PC-3 (cell line): ENCODE data around the gene CHD2. TPM values are rescaled to one million over a fixed set of nuclear protein-coding genes. Genes with fewer than 3 reads are reported as not detected.

ENCODE experiments used
- ATAC-seq: fragments of 200-7000 bp; cut with Tn5 transposase; 2 replicates; pipeline ENCODE4 v1.9.1; 2020; ENCODE audit warnings: mild to moderate bottlenecking, moderate library complexity
- BruUV-seq: library from RNA; stranded (reverse); fragments of 400-500 nt; replicated peaks from 2 replicates; lab custom pipeline; 2021; lab: Mats Ljungman, UMichigan
- CTCF ChIA-PET: fragments of 300-600 bp; sonication (Branson Sonifier 250); formaldehyde crosslinking; loops from one replicate; lab custom pipeline; 2022; ENCODE audit warnings: antibody characterized with exemption; lab: Charles Lee
- POLR2A ChIA-PET: fragments of 300-600 bp; sonication (Branson Sonifier 250); formaldehyde crosslinking; loops from one replicate; lab custom pipeline; 2022; ENCODE audit warnings: antibody characterized with exemption; ENCODE audit not compliant: unreplicated experiment; lab: Charles Lee
- DNase-seq: peaks from one replicate; pipeline ENCODE4 v3.0.0-alpha.2; 2015
- H2AFZ ChIP-seq: fragments of 300-600 bp; sonication (generic); 2 replicates; pipeline ENCODE4 v1.6.0; 2016; ENCODE audit warnings: antibody characterized with exemption, low read length
- H3F3A ChIP-seq: fragments of 300-600 bp; sonication (generic); one replicate; pipeline ENCODE4 v1.6.0; 2017; ENCODE audit warnings: antibody characterized with exemption, low read length, control low read depth, mild to moderate bottlenecking; ENCODE audit not compliant: unreplicated experiment
- H3K27ac ChIP-seq: fragments of 300-600 bp; sonication (generic); 2 replicates; pipeline ENCODE4 v1.5.1; 2016; ENCODE audit warnings: mild to moderate bottlenecking, low read length
- H3K27me3 ChIP-seq: fragments of 300-600 bp; sonication (generic); 2 replicates; pipeline ENCODE4 v1.6.1; 2016; ENCODE audit warnings: low read length, mixed read lengths
- H3K36me3 ChIP-seq: fragments of 300-600 bp; sonication (generic); 2 replicates; pipeline ENCODE4 v1.6.1; 2016; ENCODE audit warnings: low read depth, mixed run types, low read length, mixed read lengths
- H3K4me1 ChIP-seq: fragments of 300-600 bp; sonication (generic); 2 replicates; pipeline ENCODE4 v1.5.1; 2016; ENCODE audit warnings: low read length; ENCODE audit not compliant: insufficient read depth
- H3K4me2 ChIP-seq: fragments of 300-600 bp; sonication (generic); 2 replicates; pipeline ENCODE4 v1.6.0; 2016; ENCODE audit warnings: low read length
- H3K4me3 ChIP-seq: fragments of 300-600 bp; sonication (generic); 2 replicates; pipeline ENCODE4 v1.5.1; 2016; ENCODE audit warnings: mild to moderate bottlenecking, low read length, mixed read lengths
- H3K79me2 ChIP-seq: fragments of 300-600 bp; sonication (generic); 2 replicates; pipeline ENCODE4 v1.6.1; 2017; ENCODE audit warnings: low read length, mixed read lengths
- H3K9ac ChIP-seq: fragments of 300-600 bp; sonication (generic); 2 replicates; pipeline ENCODE4 v1.6.0; 2016; ENCODE audit warnings: mild to moderate bottlenecking, low read length
- H3K9me2 ChIP-seq: fragments of 300-600 bp; sonication (generic); replicated peaks from 2 replicates; pipeline ENCODE4 v1.6.1; 2016; ENCODE audit warnings: mixed run types, low read length, mixed read lengths
- H3K9me3 ChIP-seq: fragments of 300-600 bp; sonication (generic); 2 replicates; pipeline ENCODE4 v1.6.1; 2016; ENCODE audit warnings: low read length, mixed read lengths
- H4K20me1 ChIP-seq: fragments of 300-600 bp; sonication (generic); 2 replicates; pipeline ENCODE4 v1.6.1; 2016; ENCODE audit warnings: low read length, mixed read lengths
- CTCF ChIP-seq: fragments of 300-600 bp; sonication (generic); conservative IDR thresholded peaks from 2 replicates; pipeline ENCODE4 v1.5.1; 2017; ENCODE audit warnings: antibody characterized with exemption, low read depth, mild to moderate bottlenecking, low read length
- EZH2 ChIP-seq: fragments of 300-600 bp; sonication (generic); IDR thresholded peaks from one replicate; pipeline ENCODE4 v1.6.1; 2017; ENCODE audit warnings: antibody characterized with exemption, mild to moderate bottlenecking, low read length; ENCODE audit not compliant: unreplicated experiment
- EZH2phosphoT487 ChIP-seq: fragments of 300-600 bp; sonication (generic); IDR thresholded peaks from 2 replicates; pipeline ENCODE4 v1.6.1; 2018; ENCODE audit warnings: mild to moderate bottlenecking, antibody characterized with exemption, low read length, borderline replicate concordance
- intact Hi-C: fragments of 100-400 bp; cut with micrococcal nuclease; formaldehyde crosslinking; loops from 2 replicates; pipeline ENCODE4 v1.9.0; 2023
- total RNA-seq: library from RNA; depleted of rRNA; stranded (reverse); fragments of >200 nt; gene quantifications from 2 replicates; pipeline ENCODE4 v1.2.3, GENCODE V29; 2014

Gene CHD2
- total RNA-seq, 1 experiment from 2014 or later = 42.7 TPM

DNA sequence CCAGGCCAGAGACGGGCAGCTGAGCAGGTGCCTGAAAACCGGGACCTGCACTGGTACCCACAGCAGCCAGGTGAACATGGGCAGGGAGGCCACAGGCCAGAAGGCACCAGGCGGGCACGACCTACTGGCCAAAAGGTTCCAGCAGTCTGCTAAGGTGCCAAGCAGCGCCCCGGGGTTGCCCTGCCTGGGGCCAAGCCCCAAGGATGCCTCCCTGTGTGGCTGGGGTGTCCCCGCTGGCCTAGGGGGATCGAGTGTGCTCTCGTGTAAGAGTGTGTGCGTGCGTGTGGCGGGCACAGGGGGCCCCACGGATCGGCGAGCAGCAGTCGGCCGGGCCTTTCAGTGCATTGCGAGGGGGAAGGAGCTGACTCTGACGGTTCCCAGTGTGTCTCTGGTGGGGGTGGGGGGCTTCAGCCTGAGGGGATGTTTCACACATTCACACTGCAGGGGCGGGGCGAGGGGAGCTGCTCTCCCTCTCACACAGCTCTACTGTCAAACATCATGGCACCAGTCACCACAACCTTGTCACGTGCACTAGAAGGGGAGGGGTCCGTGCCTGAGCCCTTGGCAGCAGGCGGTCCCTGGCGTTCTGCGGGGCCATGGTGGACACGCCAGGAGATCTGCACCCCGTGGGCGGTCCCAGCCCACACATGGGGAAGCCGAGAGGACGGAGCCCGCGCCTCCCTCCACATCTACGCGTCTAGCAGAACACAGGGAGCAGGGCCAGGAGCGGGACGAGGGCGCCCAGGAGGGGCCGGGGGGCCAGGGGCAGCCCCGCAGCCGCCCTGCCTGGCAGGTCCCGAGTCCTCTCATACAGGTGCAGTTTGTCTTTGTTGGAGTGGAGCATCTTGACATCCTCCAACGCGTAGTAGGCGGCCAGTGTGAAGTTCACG lies 144.4 kb downstream of the CHD2 start:
- no peaks in the 10 kb centered on the region for H3K4me1 ChIP-seq
- CTCF ChIA-PET = no interaction called here
- no peaks in the 10 kb centered on the region for H3K27me3 ChIP-seq
- no peak overlapping the region for H3K27ac ChIP-seq
- no peak overlapping the region for H2AFZ ChIP-seq
- H3K79me2 ChIP-seq = no peaks in the 10 kb centered on the region
- TF ChIP-seq CTCF (no peak), EZH2phosphoT487 (no peak)
- no peaks in the 10 kb centered on the region for H3F3A ChIP-seq
- no peak overlapping the region for H3K4me3 ChIP-seq
- ATAC-seq (no peak), DNase-seq (no peak)
- H3K9ac ChIP-seq = no peak overlapping the region
- no peak overlapping the region for H3K4me2 ChIP-seq
- BruUV-seq = no TSS peak
- POLR2A ChIA-PET = interaction anchor here (0.6 kb wide), 1 partner anchor 65 kb away, joined by 10 read pairs; no protein-coding TSS in a partner anchor
- no peaks in the 10 kb centered on the region for H4K20me1 ChIP-seq
- intact Hi-C loops = no loop called here
- no peaks in the 10 kb centered on the region for H3K9me3 ChIP-seq
- no peaks in the 10 kb centered on the region for H3K9me2 ChIP-seq
- no peaks in the 10 kb centered on the region for H3K36me3 ChIP-seq

DNA sequence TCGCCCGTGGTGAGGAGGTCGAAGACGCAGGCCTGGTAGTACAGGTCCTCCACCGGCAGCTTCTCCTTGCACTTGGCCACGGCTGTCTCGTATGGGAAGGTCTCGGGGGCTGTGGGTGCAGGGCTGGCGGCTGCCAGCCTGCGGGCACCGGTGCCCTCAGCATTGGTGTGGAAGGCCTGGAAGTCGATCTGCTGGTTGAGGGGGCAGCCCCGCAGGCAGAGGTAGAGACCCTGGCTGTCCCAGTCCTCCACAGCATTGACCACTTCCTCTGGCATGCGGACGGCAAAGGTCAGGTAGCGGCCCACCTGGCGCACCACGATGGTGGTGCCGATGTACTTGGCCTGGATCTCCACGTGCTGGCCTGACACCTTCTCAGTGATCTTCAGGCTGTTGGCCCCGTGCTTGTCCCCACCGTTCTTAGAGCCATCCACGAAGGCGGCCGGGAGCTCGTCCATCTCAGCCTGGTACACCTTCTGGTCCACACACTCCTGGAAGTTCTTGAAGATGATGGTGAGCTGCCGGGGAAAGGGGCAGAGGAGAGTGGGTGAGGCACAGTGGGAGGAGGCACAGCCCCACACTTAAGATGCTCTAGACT lies 145.2 kb downstream of the CHD2 start:
- no peaks in the 10 kb centered on the region for H4K20me1 ChIP-seq
- H3K9me3 ChIP-seq = no peaks in the 10 kb centered on the region
- no peaks in the 10 kb centered on the region for H3F3A ChIP-seq
- H3K9ac ChIP-seq = no peak overlapping the region
- no TSS peak for BruUV-seq
- POLR2A ChIA-PET = interaction anchor here (0.6 kb wide), 1 partner anchor 65 kb away, joined by 10 read pairs; no protein-coding TSS in a partner anchor
- no peak overlapping the region for H3K4me2 ChIP-seq
- H3K4me3 ChIP-seq = no peak overlapping the region
- no peak overlapping the region for H3K27ac ChIP-seq
- DNase-seq = no peak
- intact Hi-C loops = no loop called here
- no peaks in the 10 kb centered on the region for H3K9me2 ChIP-seq
- no peaks in the 10 kb centered on the region for H3K36me3 ChIP-seq
- TF ChIP-seq EZH2 (no peak), CTCF (no peak), EZH2phosphoT487 (no peak)
- H3K27me3 ChIP-seq = no peaks in the 10 kb centered on the region
- ATAC-seq = no peak
- no peak overlapping the region for H2AFZ ChIP-seq
- no peaks in the 10 kb centered on the region for H3K79me2 ChIP-seq
- CTCF ChIA-PET = no interaction called here
- no peaks in the 10 kb centered on the region for H3K4me1 ChIP-seq

- no peak for DNase-seq
- no peaks in the 10 kb centered on the region for H3K9me2 ChIP-seq
- intact Hi-C loops = no loop called here
- no peak overlapping the region for H3K27ac ChIP-seq
- H3K36me3 ChIP-seq = no peaks in the 10 kb centered on the region
- H3F3A ChIP-seq = no peaks in the 10 kb centered on the region
- TF ChIP-seq EZH2 (no peak), CTCF (no peak), EZH2phosphoT487 (no peak)
- no TSS peak for BruUV-seq
- H4K20me1 ChIP-seq = no peaks in the 10 kb centered on the region
- H3K27me3 ChIP-seq = no peaks in the 10 kb centered on the region
- H3K4me1 ChIP-seq = no peaks in the 10 kb centered on the region
- no peak for ATAC-seq
- no peak overlapping the region for H2AFZ ChIP-seq
- POLR2A ChIA-PET = no interaction called here
- CTCF ChIA-PET = no interaction called here
- no peaks in the 10 kb centered on the region for H3K79me2 ChIP-seq
- H3K4me2 ChIP-seq = no peak overlapping the region
- no peak overlapping the region for H3K9ac ChIP-seq
- H3K9me3 ChIP-seq = no peaks in the 10 kb centered on the region
- H3K4me3 ChIP-seq = no peak overlapping the region
These were observed 146.0 kb downstream of the CHD2 start for GRCh38 chr15:93046120-93046519.
